Effector CD4-positive, alpha-beta T cell (primary cell): ENCODE results near the gene ZSCAN26.

ENCODE experiments used
- DNase-seq: peaks from one replicate; pipeline ENCODE4 v3.0.0-alpha.2; 2020
- total RNA-seq: gene quantifications from one replicate; lab custom pipeline; 2026; lab: John Stamatoyannopoulos, UW

Gene ZSCAN26
- 7.1 reads per million, percentile 26 among the genes with 10 or more reads in this experiment for total RNA-seq

DNA sequence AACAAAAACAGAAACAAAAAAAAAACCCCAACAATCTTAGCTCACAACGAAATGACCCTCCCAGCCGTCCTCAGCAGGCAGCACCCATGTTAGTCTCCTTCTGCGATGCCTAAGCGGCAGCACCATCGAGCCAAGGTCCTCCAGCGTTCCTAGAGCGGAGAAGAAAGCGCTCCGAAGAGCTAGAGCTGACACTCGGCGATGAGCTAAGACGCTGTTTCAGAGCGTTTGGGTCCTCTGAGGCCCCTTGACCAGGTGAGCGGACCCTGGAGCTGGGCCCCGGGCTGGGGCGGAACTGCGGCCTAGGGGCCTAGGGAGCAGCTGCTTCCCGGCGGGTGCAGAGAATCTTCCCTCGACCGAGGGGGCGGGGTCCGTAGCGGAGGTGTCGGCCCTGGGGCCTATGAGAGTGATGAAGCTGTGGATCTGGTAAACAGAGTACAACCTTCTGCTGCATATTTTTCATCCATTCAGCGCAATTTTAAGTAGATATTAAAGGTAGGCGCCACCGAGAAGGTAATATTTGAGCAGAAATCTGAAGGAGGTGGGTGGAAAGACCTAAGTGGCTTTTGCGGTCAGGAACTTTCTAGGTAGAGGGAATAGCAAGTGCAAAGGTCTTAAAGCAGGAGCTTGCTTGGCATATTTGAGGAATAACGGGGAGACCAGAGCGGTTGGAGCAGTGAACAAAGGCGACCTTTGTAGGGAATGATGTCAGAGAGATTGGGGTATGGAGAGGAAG lies at the start of gene ZSCAN26:
TSS of gene ZSCAN26 (plus strand) at position 182 of the 733 bp plus-strand sequence. CDS start 4,777 bp downstream, outside the sequence.
- DNase-seq: peak; percentile 73

DNA sequence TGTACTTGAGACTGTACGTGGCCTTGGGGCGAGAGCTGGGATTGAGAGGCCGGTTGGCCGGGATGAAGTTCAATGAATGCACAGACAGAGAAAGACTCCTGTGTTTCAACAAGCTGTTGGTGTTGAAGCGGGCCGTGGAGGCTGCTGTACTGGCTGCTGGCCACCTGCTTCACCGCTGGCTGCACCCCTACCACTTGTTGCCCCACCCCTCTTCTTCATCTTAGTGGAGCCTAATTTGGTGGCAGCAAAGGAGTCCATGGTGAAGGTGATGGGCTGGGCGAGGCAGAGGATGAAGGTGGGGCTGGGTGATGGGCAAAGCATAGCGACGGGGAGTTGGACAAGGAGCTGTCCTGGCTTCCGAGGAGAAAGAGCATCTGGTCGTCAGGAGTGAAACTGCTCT lies 49.1 kb upstream of the ZSCAN26 start:
- DNase-seq: no peak

DNA sequence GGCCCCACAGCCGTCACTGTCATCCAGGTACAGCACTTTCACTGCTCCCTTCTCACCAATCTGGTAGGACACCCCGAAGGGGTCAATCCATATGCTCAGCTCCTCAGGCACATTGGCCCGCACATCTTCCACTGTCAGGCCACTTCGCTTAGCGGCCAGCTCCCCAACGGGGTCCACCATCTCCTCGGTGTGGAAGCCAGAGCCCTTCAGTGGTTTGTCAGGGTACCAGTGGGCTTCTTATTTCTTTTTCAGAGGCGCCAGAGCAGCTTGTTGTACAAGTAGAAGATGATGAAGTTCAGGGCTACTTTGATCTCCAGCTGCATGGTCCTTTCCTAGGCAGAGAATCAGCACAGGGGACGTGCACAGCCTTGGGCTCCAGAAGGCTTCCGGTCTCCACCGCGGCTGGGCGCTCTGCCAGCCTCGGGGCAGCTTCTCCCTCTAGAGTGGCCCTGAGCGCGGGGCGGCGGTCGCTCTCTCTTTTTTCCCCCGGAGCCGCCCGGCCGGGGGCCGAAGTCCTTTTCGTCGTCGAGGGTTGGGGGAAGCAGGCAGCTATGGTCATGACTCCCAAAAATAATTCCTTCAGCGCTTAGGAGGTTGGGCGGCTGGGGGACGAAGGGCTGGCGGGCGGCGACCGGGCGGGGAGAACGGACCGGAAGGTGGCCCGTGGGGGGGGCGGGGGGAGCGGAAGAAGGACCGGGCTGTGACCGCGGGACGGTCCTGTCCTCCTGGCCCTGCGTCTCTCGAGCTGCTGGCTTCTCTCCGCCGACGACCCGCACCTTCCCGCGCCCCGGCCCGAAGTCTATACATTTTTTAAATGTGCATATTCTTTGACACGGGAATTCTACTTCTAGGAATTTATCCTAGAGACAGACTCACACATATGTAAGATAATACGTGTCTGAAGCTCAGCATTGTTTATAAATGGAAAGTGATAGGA lies 48.4 kb upstream of the ZSCAN26 start:
- DNase-seq: no peak

DNA sequence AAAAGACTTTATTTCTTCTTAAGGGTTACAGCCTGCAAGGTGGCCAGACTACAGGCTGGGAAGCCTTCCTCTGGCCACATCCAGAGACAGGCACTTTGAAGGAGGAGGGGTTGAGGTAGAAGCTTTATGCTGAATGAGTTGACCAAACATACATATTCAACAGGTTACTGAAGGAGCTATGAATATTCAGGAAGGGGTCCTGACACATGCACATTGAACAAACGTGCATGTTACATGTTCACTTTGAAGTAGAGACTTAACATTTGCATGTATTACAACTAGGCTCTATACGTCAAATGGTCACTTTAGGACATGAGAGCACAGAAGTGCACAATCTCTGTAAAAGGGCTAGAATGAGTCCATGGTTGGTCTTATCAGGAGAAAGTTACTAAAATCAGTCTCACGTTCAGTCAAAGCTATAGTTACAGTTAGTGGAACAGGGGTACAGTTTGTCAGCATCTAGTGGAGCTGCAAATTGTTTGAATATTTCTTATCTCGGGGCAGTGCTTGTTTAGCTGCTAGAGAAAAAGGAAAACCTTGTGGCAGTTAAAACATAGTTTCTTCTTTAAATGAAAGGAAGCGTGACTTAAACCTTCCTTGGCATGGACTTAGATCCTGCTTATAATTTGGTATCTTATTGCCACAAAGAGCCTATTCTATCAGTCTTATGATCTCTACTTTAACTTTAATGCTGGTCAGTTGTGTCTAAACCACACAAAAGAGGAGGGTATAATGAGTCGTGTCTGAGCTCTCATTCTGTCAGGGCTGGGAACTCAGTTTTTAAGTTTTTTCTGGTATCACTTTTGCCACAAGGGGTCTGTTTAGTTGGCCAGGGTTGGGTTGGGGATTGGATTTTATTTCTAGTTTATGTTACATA lies 46.4 kb upstream of the ZSCAN26 start:
- DNase-seq: no peak

DNA sequence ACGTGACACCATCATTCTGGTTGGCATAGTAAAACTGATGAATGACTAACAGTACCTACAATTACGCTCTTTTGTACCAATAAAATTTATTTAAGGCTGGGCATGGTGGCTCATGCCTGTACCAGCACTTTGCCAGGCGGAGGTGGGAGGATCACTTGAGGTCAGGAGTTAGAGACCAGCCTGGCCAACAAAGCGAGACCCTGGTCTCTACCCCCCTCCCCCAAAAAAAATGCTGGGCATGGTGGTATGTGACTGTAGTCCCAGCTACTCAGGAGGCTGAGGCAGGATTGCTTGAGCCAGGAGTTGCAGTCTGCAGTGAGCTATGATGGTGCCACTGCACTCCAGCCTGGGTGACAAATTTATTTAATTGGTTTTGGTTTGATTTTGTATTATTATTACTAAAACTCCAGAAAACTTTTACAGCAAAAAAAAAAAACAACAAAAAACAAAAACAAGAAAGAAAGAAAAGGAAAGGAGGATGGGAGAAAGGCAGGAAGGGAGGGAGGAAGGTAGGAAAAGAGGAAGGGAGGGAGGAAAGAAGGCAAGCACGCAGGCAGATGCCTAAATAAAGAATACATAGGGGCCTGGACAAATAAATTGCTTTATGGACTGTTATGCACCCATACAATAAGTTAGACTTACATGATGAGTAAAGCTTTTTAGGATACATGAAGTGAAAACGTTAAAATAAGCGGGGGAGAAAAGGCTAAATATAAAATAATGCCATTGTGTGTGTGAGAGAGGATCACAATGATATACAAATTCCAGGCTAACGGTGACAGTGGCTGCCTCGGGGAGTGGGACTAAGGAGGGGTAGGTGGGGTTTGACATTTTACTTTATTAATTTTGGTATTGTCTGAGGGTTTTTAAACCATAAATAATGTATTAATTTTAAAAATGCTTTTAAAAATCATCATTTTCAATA lies 42.5 kb upstream of the ZSCAN26 start:
- no peak for DNase-seq

DNA sequence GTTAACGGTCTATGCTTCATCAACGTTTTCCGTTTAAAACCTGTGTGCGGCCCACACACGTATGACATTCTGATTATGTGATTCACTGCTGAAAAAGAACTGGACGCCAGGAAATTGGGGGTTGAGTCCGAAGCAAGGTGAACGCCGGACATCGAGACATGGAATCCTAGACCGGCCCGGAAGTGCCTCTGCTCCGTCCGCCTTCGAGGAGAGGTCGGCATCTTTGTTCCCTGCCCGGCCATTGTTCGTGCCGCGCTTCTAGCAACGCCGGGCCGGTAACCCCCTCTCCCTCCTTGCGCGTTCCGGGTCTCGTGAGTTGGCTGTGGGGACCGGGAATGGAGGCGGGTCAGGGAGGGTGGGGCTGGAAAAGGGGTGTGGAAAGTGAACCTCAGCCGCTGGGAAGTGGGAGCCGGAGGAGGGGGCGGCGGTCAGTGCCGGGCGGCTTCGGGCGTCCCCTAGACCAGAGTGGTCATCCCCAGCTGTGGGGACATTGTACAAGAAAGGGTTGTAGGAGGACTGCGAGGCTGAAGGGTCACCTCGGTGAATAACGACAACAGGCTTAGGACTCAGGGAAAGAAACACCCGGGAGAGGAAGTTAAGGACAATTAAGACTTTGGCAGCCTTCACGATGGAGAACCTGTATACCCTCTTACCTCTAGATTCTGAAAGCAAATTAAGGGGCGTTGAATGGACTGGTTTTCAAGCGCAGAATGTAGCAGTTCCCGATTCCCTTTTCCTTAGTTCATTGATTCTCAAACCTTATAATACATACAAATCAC lies 41.7 kb upstream of the ZSCAN26 start, which contains the start of gene ZSCAN9:
TSS of gene ZSCAN9 (plus strand) at position 220 of the 779 bp plus-strand sequence. CDS start 1,810 bp downstream, outside the sequence.
- DNase-seq: no peak

DNA sequence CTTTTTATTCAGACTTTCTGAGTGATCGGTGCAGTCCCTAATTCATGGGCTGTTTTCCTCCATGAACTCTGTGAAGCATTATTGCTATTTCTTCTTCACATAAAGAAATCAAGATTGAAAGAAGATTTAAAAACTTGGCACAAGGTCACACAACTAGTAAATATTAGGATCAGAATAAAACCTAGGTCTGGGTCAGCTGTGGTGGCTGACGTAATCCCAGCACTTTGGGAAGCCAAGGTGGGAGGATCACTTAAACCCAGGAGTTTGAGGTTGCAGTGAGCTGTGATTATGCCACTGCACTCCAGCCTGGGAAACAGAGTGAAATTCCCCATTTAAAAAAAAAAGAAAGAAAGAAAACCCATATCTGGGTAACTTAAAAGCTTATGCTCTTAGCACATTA lies 40.5 kb upstream of the ZSCAN26 start:
- no peak for DNase-seq

DNA sequence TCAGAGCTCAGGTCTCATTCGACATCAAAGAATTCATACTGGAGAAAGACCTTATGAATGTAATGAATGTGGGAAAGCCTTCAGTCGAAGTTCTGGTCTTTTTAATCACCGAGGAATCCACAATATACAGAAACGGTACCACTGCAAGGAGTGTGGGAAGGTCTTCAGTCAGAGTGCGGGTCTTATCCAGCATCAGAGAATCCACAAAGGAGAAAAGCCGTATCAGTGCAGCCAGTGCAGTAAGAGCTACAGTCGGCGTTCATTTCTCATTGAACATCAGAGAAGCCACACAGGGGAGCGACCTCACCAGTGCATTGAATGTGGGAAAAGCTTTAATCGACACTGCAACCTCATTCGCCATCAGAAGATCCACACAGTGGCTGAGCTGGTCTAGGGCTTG lies 34.2 kb upstream of the ZSCAN26 start:
- DNase-seq: no peak

DNA sequence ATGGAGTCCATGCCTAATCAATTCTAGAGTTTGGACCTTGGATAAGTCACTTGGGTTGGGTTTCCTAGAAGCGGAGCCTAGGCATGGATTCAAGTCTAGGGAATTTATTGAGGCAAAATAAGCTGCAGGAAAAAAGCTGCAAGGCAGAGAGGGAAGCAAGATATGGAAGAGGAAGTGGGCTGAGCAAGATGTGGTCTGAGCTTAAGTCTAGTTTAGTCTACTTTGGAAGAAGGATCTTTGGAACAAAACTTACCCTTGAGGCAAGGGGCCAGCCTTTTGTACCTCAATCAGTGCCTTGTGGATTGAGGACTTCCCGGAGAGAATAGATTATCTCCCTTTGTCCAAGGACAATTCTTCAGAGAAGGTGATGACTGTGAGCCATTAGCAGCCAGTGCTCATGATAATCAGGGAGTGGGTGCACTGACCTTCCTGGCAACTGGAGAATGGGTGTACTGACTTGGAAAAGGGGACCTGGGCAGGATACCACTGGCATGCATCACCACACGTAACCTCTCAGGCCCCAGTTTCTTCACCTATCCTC lies 31.0 kb upstream of the ZSCAN26 start:
- DNase-seq: no peak

DNA sequence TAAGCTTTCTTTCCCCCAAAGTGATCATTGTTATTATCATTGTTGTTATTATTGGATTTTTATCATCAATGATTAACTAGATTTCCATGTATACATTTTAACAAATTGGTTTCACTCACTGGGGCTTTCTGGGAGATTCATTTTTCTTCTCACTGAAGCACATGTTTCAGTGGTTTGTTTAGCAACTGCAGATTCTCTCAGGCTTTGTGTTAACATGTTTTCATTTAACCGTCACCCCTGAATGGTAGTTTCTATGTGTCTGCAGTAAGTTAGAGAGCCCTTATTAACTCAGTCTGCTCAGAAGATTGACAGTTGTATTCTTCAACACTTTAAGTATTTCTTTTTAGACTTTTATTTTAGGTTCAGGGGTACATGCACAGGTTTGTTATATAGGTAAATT lies 27.3 kb upstream of the ZSCAN26 start:
- no peak for DNase-seq

DNA sequence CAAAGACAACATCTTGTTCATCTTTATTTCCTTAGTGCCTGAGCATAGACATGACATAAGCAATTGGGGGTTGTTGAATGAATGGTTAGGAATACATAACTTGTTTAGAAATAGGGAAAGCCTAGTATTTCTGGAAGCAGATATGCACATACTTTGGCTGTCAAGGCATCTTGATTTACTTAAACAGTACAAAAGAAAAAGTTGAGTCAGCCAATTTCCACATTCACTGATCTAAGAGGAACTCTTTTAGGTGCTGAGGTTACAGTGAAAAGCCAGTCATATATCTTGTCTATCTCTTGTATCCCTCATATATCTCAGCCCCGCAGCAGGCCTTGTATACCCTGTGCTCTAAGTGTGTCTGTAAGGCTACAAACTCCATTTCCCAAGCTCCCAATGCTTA lies 26.5 kb upstream of the ZSCAN26 start:
- no peak for DNase-seq

DNA sequence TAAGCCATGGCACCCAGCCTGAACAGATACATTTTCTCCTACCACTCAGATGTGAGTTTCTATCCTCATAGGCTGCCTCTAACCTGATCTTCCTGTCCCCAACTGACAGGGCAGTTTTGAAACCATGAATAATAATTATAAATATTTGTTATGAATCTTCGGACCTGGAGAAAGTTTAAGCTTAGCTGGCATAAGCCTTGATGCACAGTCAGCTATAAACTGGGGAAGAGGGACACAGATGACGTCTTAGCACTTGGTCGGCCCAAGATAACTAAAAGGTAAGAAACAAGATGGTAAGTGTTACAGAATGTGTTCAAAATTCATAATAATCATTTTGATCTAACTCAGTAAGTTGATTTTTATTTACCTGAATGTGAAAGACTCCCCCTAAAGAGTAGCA lies 23.0 kb upstream of the ZSCAN26 start:
- DNase-seq: no peak

DNA sequence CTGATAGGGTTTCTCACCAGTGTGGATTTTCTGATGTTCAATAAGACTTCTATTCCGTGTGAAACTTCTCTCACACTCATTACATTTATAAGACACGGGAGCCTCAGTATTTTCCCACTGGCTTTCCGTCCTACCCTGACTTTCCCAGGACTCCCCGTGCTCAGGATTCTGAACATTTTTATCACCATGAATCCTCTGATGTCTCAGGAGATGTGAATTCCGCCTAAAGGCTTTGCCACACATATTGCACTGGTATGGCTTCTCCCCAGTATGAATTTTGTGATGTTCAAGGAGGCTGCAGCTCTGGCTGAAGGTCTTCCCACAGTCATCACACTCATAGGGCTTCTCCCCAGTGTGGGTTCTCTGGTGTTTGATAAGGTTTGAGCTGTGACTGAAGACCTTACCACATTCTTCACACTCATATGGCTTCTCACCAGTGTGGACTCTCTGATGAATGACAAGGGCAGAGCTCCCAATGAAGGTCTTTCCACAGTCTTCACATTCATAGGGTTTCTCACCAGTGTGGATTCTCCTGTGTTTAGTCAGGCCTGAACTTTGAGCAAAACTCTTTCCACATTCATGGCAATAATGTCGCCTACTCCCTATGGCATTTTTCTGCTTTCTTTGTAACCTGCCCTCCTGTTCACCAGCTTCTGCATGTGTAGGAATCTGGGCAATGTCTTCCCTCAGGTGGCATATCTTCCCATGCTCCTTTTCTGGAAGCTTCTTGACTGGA lies 21.6 kb upstream of the ZSCAN26 start:
- DNase-seq: no peak

DNA sequence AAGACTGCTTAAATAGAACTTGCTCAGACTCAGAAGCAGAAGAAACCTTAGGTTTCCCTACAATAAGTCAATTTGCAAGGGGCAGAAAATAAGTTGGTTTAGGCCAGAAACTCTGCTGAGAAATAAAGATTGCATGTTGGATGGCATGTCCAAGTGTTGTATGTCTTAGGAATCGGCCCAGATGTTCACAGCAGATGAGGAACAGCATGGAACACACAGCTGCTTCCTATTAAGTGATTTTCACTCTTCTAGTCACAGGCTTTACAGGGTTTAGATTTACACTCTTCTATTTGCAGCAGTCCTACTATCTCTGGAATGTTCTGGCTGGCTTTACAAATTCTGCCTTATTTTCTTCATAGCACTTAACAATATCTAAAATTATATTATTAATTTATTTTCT lies 18.0 kb upstream of the ZSCAN26 start:
- no peak for DNase-seq

DNA sequence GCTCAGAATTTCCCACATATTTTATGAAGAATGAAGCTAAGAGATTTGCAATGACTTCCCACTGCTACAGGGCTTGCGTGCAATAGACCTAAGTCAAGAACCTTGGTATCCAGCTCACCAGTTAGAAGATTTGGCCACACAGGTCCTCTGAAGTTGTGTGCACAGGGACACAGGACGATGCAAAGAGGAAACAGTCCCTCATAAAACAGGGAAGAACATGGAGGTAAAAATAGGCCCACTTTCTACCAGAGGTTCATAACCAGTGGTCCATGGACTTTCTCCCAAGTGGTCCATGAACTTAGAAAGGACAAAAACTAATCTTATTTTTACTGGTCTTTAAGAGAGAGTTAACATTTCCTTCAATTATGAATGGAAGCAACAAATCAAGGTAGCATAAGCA lies 16.2 kb upstream of the ZSCAN26 start:
- DNase-seq: no peak

DNA sequence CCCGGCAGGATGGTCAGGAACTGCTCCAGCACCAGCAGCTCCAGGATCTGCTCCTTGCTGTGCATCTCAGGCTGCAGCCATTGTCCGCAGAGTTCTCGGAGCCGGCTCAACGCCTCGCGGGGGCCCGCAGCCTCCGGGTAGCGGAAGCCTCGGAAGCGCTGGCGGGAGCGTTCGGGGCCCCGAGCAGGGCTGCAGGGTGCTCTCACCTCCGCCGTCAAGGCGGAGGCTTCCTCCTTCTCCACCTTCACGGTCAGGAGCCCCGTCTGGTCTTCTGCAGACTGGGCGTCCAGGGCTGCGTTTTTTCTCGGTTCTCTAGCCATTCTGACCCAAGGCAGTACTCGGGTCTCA lies 15.3 kb upstream of the ZSCAN26 start:
- DNase-seq: no peak

DNA sequence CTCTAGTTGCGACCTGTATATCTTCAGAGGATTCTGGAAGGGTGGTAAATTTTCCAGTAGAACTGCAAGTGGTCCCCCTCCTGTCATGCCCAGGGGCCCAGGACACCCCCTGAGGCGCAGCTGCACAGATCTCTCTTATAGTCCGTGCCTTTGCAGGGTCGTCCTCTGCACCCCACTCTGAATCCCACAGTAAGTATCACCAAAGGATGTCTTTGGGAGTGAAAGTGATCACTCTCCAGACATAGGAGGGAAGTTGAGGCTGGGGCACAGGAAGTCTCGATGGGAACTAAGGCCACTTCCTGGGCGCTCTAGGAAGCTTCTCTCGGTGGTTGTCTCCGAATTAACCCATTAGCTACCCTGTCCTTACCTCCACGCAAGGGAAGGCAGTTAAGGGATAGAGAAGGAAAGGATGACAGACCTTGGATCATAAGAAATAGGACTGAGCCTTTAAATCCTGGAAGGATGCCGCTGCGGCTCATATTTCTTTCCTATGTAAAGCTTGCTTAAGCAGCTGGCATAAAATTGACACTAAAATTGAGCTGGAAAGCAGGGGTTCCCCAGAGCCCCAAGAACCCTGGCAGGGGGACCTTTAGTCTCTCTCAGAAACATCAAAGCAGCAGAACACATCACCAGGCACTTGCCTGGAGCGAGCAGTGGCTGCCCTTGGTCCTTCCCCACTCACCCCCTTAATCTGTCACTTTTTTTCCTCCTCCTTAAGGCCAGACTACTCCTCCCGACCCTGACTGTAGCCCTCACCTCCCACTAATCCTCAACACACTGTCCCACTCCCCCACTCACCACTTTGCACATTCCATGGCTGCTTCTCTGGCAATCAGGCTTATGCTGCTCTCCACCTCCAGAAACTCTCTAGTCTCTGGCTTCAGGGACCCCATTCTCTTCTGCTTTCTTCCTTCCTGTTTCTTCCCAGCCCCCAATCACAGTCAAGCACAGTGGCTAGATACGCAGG lies 14.7 kb upstream of the ZSCAN26 start, which contains the start of gene ZKSCAN4:
TSS of gene ZKSCAN4 (minus strand) at position 261 of the 967 bp plus-strand sequence. CDS start 289 bp downstream, outside the sequence.
- DNase-seq: peak; percentile 73

DNA sequence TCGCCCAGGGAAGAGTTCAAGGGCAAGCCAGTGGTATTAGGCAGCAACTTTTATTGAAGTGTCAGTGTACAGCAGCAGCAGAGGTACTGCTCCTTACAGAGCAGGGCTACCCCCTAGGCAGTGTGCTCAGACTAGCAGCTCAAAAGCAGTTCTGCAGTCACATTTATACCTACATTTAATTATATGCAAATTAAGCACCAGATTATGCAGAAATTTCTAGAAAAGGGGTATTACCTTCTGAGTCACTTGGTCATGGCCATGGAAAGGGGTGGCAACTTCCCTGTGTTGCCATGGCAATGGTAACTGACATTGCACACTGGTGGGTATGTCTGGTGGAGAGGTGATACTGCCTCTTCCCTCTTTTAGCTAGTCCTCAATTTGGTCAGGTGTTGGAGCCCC lies 12.8 kb upstream of the ZSCAN26 start:
- DNase-seq: no peak
